Glutamatergic neuron (in vitro differentiated cells): ENCODE data around the gene PPP2R5B. TPM values are rescaled to one million over a fixed set of nuclear protein-coding genes. Genes with fewer than 3 reads are reported as not detected.
A peak's percentile ranks its signal among the peaks of the same experiment; 100 is the strongest.
"Not testable (repeated sequence)": the region's sequence is repeated elsewhere in the genome, so short reads cannot be mapped to it uniquely, and the experiment has no call there.

Source experiments
- DNase-seq: peaks from one replicate; pipeline ENCODE4 v3.0.0; 2022
- H3K27ac Mint-ChIP-seq: one replicate; pipeline ENCODE4 v1.8.0; 2020; ENCODE audit warnings: mild to moderate bottlenecking, mixed read lengths, inconsistent platforms; ENCODE audit not compliant: unreplicated experiment
- H3K27me3 Mint-ChIP-seq: one replicate; pipeline ENCODE4 v1.8.0; 2020; ENCODE audit warnings: mild to moderate bottlenecking, moderate library complexity, mixed read lengths, inconsistent platforms; ENCODE audit not compliant: unreplicated experiment
- H3K36me3 Mint-ChIP-seq: one replicate; pipeline ENCODE4 v1.8.0; 2020; ENCODE audit warnings: mild to moderate bottlenecking, mixed read lengths, inconsistent platforms; ENCODE audit not compliant: unreplicated experiment
- H3K4me1 Mint-ChIP-seq: one replicate; pipeline ENCODE4 v1.8.0; 2020; ENCODE audit warnings: mild to moderate bottlenecking, low read depth, mixed read lengths, inconsistent platforms; ENCODE audit not compliant: unreplicated experiment
- H3K4me3 Mint-ChIP-seq: one replicate; pipeline ENCODE4 v1.8.0; 2020; ENCODE audit warnings: mild to moderate bottlenecking, mixed read lengths, inconsistent platforms; ENCODE audit not compliant: unreplicated experiment
- H3K9me3 Mint-ChIP-seq: one replicate; pipeline ENCODE4 v1.8.0; 2020; ENCODE audit warnings: mild to moderate bottlenecking, moderate library complexity, mixed read lengths, inconsistent platforms; ENCODE audit not compliant: unreplicated experiment
- microRNA-seq: library from miRNA; unstranded; fragments of <30 nt; microRNA quantifications from one replicate; pipeline ENCODE4, GENCODE V29; 2020; ENCODE audit not compliant: unreplicated experiment
- total RNA-seq: library from RNA; stranded (reverse); fragmentation: NEBNext Ultra II Directional; extraction: Animal tissue kit (Norgen Biotek cat#: 25700); gene quantifications from one replicate; pipeline ENCODE4 v1.2.1, GENCODE V29; 2021; ENCODE audit not compliant: unreplicated experiment
- TF ChIP-seq, protein P1 (sequence below): fragments of 200-600 bp; sonication (generic); IDR thresholded peaks from one replicate; pipeline ENCODE4 v1.5.0; 2021; ENCODE audit not compliant: partially characterized antibody, unreplicated experiment

The PPP2R5B gene
- total RNA-seq, 1 donor from 2014 or later = 148 TPM

DNA sequence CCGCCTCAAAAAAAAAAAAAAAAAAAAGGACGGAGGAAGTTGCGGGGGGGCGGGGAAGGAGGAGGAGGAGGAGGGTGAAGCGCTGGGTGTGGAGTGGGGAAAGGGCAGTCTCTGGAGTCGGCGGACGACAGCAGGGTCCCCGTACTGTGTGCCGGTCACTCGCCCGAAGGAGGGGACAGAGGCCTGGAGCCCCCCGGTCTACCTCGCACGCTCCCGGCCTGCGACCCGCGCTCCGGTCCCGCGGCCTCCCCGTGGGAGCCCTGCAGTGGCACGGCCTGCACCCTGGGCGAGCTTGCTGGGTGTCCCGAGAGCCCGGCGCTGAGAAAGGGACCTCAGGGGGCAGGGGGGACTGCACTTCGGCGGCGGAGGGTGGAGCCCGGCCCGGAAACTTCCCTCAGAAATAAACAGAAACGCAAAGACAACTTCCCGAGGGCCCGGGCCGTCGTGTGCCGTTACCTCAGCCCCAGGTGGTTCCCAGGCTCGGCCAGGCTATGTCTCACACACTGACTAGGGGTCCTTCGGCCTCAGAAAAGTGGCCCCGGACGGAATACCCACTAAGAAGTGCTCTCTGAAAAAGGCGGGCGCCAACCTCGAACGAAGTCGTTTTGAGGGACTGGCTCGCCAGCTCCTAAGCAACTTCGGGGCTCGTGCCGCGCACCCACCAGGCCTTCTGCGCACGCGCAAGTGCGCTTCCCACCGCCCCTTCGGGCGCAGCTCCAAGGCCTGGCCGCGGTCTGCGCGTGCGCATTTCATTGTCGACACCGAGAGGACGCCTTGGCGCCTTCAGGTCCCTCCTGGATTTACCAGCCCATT, 47.1 kb downstream of the PPP2R5B start, which contains the start of gene MAJIN:
MAJIN (minus strand) TSS at position 688 of the 813 bp plus-strand sequence. CDS start 12,703 bp downstream, outside the sequence.
- peaks cover 2% of the 10 kb centered on the region for H3K9me3 Mint-ChIP-seq
- H3K4me3 Mint-ChIP-seq = no peak within 1 kb of the TSS
- H3K4me1 Mint-ChIP-seq = peaks cover 5% of the 10 kb centered on the region
- no peak within 1 kb of the TSS for H3K27ac Mint-ChIP-seq
- DNase-seq = peak; percentile 67
- no peaks in the 10 kb centered on the region for H3K36me3 Mint-ChIP-seq
- TF ChIP-seq, protein P1, sequence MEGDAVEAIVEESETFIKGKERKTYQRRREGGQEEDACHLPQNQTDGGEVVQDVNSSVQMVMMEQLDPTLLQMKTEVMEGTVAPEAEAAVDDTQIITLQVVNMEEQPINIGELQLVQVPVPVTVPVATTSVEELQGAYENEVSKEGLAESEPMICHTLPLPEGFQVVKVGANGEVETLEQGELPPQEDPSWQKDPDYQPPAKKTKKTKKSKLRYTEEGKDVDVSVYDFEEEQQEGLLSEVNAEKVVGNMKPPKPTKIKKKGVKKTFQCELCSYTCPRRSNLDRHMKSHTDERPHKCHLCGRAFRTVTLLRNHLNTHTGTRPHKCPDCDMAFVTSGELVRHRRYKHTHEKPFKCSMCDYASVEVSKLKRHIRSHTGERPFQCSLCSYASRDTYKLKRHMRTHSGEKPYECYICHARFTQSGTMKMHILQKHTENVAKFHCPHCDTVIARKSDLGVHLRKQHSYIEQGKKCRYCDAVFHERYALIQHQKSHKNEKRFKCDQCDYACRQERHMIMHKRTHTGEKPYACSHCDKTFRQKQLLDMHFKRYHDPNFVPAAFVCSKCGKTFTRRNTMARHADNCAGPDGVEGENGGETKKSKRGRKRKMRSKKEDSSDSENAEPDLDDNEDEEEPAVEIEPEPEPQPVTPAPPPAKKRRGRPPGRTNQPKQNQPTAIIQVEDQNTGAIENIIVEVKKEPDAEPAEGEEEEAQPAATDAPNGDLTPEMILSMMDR = no peak
- peaks cover 8% of the 10 kb centered on the region for H3K27me3 Mint-ChIP-seq

DNA sequence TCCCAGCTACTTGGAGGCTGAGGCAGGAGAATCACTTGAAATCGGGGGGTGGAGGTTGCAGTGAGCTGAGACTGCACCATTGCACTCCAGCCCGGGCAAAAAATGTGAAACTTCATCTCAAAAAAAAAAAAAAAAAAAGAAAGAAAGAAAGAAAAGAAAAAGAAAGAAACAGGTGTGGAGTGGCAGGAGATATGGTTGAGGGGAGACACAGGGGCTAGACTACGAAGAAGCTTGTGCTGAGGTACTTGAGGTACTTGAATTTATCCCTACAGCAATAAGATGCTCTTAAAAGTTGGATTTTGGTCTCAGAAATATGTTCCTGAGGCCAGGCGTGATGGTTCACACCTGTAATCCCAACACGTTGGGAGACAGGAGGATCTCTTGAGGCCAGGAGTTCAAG, 49.6 kb downstream of the PPP2R5B start:
- Mint-ChIP-seq H3K4me3 (no peak overlapping the region), H3K36me3 (no peaks in the 10 kb centered on the region), H3K27ac (no peak overlapping the region), H3K27me3 (peaks cover 8% of the 10 kb centered on the region), H3K9me3 (peaks cover 2% of the 10 kb centered on the region), H3K4me1 (peaks cover 6% of the 10 kb centered on the region)
- DNase-seq = no peak
- TF ChIP-seq, protein P1 = no peak

DNA sequence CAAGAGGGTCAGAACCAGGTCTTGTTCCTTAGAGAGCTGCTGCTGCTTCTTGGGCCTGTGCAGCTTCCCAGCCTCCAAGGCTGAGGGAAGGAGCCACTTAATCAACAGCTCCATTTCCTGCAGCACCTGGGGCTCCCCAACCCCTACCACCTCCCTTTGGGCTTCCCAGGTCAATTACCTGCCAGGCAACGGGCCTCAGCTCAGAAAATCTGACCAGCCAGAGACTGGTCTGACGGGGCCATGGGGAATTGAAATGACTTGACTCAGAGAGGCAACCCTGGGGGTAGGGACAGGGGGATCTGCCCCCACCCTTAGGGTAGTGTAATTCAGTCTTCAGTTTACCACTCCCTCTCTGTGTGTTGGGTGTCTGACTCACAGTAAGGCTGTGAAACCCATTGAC, 52.2 kb downstream of the PPP2R5B start:
- Mint-ChIP-seq H3K4me3 (no peak overlapping the region), H3K9me3 (no peaks in the 10 kb centered on the region), H3K4me1 (peaks cover 3% of the 10 kb centered on the region)

DNA sequence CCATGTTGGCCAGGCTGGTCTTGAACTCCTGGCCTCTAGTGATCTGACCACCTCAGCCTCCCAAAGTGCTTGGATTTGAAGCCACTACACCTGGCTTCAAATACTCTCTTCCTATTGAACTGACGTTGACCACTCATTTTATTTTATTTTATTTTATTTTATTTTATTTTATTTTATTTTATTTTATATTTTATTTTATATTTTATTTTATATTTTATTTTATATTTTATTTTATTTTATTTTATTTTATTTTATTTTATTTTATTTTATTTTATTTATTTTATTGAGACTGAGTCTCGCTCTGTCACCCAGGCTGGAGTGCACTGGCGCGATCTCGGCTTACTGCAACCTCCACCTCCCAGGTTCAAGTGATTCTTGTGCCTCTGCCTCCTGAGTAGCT, 58.9 kb downstream of the PPP2R5B start:
- not testable (repeated sequence) for H3K36me3 Mint-ChIP-seq, H3K4me3 Mint-ChIP-seq, H3K4me1 Mint-ChIP-seq, DNase-seq, H3K27me3 Mint-ChIP-seq, H3K9me3 Mint-ChIP-seq, H3K27ac Mint-ChIP-seq

More for the DNA sequence above, 52.2 kb downstream of the PPP2R5B start:
- TF ChIP-seq, protein P1 = no peak
- Mint-ChIP-seq H3K27ac (no peak overlapping the region), H3K36me3 (peaks cover 5% of the 10 kb centered on the region), H3K27me3 (peaks cover 3% of the 10 kb centered on the region)
- DNase-seq = no peak

Small RNA genes lying within 50 kb of the gene (microRNA-seq; reads per million reads assigned to microRNA genes)
- 0.41 reads per million for gene MIR6749
- 5.7 reads per million, percentile 35 among the genes with 10 or more reads in this experiment for gene MIR6750

Other genes with a start within 250 kb of the PPP2R5B start
- gene NRXN2, start 201.5 kb upstream of the PPP2R5B start, total RNA-seq = 50.4 TPM
- 2.9 TPM for gene RASGRP2, start 180.5 kb upstream of the PPP2R5B start, total RNA-seq
- gene PYGM, start 164.7 kb upstream of the PPP2R5B start, total RNA-seq = 5.5 TPM
- gene SF1, start 146.1 kb upstream of the PPP2R5B start, total RNA-seq = 415 TPM
- gene MAP4K2, start 121.5 kb upstream of the PPP2R5B start, total RNA-seq = 15.9 TPM
- gene MEN1, start 114.1 kb upstream of the PPP2R5B start, total RNA-seq = 39.7 TPM
- 2.3 TPM for gene CDC42BPG, start 80.0 kb upstream of the PPP2R5B start, total RNA-seq
- gene EHD1, start 46.1 kb upstream of the PPP2R5B start, total RNA-seq = 114 TPM
- 25.9 TPM for gene ATG2A, start 7.5 kb upstream of the PPP2R5B start, total RNA-seq
- not detected for gene GPHA2, start 11.2 kb downstream of the PPP2R5B start, total RNA-seq
- gene MAJIN, start 47.4 kb downstream of the PPP2R5B start, total RNA-seq = not detected
- gene BATF2, start 72.3 kb downstream of the PPP2R5B start, total RNA-seq = not detected
- gene ARL2, start 89.5 kb downstream of the PPP2R5B start, total RNA-seq = 68.4 TPM
- gene SNX15, start 102.8 kb downstream of the PPP2R5B start, total RNA-seq = 40.4 TPM
- gene SAC3D1, start 116.5 kb downstream of the PPP2R5B start, total RNA-seq = 14.4 TPM
- gene NAALADL1, start 133.9 kb downstream of the PPP2R5B start, total RNA-seq = 1.6 TPM
- 7.7 TPM for gene CDCA5, start 159.4 kb downstream of the PPP2R5B start, total RNA-seq
- 33.9 TPM for gene ZFPL1, start 159.5 kb downstream of the PPP2R5B start, total RNA-seq
- gene VPS51, start 171.5 kb downstream of the PPP2R5B start, total RNA-seq = 105 TPM
- 241 TPM for gene TM7SF2, start 187.2 kb downstream of the PPP2R5B start, total RNA-seq
- 4.1 TPM for gene ZNHIT2, start 193.0 kb downstream of the PPP2R5B start, total RNA-seq
- gene FAU, start 197.4 kb downstream of the PPP2R5B start, total RNA-seq = 560 TPM
- gene MRPL49, start 197.6 kb downstream of the PPP2R5B start, total RNA-seq = 32.9 TPM
- 54.7 TPM for gene SYVN1, start 209.8 kb downstream of the PPP2R5B start, total RNA-seq
- gene SPDYC, start 245.5 kb downstream of the PPP2R5B start, total RNA-seq = not detected